Islet of Langerhans (tissue), 1 donor: ENCODE measurements around the gene CSNK1A1.
A peak's percentile ranks its signal among the peaks of the same experiment; 100 is the strongest.
"Not testable (repeated sequence)": the region's sequence is repeated elsewhere in the genome, so short reads cannot be mapped to it uniquely, and the experiment has no call there.

ENCODE experiments used
- FAIRE-seq: peaks from one replicate; lab custom pipeline; 2011; peaks lifted over from hg19 to GRCh38; lab: Jason Lieb, UNC

CSNK1A1 gene

DNA sequence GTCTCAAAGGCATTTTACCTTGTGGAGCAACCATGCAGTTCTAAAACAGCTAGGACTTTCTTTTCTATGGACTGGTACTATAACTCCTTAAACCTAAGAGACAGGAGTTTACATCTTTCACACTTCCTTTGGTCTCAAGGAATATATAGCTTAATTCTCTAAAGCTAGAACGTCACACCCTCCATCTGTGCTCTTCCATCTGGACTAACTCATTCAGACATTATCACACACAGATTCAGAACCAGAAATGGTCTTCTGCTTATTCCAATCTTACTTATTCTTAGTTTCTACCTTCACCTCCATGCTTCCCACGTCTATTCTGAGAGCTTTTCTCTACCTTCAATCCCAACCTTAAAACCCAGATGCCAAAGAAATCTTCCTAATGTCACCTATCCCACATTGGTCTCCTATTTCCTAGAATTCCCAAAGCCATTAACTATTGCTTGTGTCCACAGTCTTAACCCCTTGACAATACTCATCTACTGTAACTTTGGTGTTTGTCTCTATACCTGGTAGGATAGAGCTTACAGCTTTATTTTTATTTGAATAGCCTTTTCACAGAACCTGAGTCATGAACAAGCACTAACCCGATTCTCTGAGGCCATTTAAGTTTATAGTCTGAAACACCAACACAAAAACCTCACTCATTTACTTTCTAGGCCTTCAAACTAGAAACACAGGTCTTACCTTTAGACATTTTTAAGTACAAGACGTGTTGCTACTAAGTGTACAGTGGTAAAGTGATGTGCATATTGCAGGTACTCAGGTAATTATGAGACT lies 22.8 kb downstream of the CSNK1A1 start:
- FAIRE-seq, result no peak

DNA sequence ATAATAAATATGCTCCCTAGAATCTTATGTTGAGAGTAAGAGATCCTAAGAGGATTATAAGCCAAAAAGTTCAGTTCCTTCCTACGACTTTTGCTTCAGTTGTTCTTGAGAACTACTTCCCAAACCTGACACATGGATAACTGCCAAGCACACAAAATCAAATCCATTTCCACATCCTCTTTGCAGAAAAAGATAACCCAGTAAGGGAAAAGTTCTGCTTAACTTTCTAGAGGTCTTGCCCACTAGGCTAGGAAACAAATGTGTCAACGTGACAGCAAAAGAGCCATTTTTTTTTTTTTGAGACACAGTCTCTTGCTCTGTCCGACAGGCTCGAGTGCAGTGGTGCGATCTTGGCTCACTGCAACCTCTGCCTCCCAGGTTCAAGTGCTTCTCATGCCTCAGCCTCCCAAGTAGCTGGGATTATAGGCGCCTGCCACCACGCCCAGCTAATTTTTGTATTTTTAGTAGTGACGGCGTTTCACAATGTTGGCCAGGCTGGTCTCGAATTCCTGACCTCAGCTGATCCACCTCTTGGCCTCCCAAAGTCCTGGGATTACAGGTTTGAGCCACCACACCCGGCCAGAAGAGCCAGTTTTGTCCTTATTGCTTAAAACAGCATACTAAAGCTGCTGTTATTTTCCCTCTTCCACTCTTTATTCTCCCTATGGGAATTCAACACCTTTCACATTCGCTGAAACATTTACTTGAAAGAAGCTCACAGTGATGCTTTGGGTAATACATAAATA lies 24.2 kb downstream of the CSNK1A1 start:
- FAIRE-seq, result no peak

DNA sequence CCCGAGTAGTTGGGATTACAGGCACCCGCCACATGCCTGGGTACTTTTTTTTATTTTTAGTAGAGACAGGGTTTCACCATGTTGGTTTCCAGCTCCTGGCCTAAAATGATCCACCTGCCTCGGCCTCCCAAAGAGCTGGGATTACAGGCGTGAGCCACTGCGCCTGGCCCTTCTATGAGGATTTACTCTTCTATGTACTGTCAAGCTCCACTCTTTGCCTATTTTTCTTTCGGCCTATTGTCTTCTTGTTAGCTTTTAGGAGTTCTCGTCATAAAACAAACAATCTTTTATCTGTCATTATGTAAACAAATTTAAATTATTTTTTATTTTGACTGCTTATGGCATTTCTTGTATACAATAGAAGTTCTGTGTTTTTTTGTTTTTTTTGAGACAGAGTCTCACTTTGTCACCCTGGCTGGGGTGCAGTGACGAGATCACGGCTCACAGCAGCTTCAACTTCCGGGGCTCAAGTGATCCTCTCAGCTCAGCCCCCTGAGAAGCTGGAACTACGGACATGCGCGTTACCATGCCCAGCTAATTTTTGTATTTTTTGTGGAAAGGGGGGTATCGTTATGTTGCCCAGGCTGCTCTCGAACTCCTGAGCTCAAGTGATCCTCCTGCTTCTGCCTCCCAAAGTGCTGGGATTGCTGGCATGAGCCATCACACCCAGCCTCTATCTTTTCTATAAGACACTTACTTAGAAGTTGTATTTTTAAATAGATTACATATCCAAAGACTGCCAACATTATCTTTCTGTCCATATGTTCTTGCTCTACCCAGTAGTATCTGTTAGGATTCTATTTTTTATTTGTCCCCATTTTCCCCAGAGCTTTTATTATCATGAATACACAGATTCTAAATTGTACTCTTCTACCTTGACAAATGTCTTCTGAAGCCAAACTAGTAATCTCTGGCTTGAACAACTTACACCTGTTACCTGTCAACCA lies 29.2 kb downstream of the CSNK1A1 start:
- FAIRE-seq, result peak; percentile 45

DNA sequence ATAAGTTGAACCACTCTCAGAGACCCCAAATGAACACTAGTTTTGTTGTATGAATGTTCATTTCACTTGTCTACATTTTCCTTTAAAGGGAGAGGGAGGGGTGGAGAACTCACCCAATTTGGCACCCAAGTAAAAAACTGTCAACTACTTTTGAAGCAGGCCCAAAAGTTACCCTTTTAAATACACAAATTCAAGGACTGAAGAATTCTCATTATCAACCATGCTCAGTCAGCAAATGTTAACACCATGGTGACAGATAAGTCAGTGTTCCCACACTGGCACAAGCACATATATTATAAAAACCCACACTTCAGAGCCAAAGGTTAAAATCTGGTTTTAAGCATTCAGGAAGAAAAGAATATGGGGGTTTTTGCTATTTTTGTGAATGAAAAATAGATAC lies 31.6 kb downstream of the CSNK1A1 start:
- FAIRE-seq, result no peak

DNA sequence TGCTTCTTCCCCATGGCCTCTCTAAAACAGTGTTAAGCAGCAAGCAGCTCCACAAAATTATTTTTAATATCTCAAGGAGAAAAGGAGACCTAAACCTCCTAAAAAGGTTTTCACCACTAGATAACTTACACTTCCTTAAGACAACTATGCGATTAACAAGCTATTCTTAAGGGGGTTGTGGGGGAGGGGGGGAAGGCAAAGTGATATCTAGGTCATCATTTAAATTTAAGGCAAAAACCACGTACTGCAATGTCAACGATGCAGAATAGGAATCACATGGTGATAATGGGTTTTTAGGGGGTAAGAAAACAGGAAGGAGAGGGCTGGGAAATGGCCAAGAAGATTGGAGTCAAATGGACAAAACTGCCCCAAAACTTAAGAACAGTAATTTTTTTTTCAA lies 32.6 kb downstream of the CSNK1A1 start:
- no peak for FAIRE-seq

DNA sequence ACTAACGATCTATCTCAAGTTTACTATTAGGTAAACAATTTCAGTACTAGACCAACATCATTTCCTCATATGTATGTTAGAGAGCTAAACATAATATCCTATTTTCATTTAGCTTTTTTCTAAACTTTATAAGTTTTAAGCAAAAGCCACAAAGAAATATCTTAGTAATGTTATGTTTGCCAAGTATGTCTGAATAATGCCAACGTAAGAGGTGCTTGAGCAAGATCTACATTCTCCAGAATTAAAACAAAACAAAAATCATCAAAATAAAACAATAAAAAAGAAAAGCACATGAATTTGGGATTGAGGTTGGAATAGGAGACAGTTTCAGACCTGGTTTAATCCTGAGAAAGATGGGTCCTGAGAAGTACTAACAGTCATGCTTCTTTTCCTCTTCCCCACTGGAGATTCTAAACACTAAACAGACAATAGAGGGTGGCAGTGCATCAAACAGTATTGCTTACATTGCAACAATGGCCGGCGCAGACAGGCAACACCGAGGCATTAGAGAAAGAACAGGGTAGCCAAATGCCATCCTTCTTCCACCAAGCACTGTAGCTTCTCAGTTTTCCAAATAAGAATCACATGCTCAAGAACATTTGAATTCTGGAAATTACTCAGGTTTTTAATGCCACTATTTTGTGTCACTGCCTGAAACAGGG lies 33.6 kb downstream of the CSNK1A1 start:
- no peak for FAIRE-seq

DNA sequence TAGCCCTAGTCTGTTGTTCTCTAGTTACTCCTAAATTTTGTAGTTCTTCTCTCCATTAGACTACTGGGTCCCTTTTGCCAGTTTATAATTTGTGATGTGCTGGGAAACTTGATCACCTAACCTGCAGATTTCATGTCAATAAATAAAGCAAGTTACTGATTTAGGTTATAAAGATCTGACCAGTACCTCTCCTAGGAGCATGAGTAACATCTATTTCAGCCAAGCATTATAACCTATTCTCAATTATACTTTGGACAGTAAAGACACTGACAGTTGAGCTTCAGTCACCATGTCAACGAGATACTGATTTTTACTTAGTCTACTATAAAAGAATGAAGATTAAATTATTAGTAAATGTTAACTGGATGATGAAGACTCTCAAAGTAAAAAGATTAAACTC lies 36.7 kb downstream of the CSNK1A1 start:
- no peak for FAIRE-seq

DNA sequence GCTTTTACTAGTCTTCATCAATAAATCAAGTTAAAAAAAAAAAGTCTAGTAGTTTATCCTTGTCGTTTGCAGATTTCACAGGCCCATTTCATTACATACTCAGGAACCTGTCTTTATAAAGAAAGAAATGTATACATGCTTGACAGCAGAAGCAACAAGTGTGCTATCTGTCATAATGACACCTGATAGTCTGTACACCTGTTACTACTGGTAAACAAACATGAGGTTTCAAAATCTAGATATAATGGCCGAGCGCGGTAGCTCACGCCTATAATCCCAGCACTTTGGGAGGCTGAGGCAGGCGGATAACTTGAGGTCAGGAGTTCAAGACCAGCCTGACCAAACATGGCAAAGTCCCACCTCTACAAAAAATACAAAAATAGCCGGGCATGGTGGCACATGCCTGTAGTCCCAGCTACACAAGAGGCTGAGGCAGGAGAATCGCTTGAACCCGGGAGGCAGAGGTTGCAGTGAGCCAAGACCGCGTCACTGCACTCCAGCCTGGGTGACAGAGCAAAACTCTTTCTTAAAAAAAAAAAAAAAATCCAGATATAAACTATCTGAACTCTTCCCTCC lies 37.8 kb downstream of the CSNK1A1 start:
- FAIRE-seq, result not testable (repeated sequence)

DNA sequence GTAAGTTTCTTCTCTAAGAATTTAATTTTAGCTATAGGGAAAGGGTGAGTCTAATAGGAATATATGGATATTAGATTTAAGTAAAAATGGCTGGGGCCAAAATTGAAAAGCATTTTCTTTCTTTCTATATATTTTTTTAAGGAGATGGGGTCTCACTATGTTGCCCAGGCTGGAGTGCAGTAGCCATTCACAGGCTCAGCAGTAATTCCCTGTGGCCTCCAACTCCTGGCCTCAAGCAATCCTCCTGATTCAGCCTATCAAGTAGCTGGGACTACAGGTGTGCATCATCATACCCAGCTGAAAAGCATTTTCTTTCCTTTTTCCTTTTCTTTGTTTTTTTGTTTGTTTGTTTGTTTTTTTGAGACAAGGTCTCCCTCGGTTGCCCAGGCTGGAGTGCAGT lies 41.1 kb downstream of the CSNK1A1 start:
- FAIRE-seq, result no peak

DNA sequence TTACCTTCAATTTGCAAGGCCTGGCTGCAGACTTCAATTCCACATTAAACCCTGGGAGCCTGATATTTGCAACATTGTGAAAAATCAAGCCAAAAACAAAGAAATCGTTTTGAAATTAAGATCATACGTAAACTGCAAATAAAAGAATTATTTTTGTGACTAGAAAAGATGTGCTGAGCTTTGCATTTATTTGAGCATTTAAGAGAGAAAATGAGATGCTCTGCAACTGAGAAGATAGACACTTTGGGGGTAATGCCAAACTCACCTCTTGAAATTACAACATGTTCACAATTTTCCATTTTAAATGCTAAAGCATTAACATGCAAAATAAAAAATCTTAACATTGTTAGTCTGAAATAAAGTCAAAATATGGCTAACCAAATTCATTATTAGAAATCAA lies 46.6 kb downstream of the CSNK1A1 start:
- FAIRE-seq, result no peak

DNA sequence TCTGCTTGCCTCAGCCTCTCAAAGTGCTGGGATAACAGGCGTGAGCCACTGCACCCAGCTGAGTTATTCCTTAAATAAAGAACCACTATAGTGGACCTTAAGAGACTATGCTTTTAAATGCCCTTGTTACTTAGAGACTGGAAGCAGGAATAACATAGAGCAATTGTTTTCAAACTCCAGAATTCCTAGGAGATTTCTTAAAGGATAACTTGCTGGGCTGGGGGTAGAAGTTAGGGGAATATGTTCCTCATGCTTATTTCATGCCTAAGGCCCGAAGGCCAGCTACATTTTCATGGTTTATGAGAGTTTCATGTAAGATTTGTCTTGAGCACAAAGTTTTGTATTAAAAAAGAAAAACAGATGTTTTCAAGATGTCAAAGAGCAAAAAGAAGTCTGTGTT lies 48.2 kb downstream of the CSNK1A1 start:
- no peak for FAIRE-seq

DNA sequence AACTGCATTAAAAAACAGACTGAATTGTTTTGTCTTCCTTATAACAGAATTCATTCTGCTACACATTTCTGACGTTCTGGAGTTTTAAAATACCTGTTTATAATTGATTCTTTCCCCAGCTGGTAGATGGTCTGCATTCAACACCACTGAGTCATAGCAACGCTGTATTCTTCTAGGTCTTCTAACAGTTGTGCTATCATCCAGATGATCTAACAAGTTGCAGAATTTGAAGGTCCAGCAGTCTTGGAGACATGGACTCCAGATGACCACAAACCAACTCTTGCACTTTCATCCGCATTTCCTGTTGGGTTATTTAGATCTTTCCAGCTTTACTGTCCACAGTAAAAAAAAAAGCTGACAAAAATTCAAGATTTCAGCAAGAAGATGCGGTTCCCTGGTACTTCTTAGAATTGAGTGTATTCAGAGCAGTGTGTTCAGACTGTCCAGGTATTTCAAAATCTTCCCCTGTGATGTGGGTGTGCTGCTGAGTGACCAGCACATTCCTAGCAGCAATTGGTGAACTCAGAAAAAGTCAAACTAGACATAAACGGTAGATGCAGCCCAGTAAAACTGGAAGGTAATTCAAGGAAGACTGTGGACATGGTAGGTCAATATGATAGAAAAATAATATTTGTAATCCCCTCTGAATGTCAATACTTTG lies 50.2 kb downstream of the CSNK1A1 start:
- no peak for FAIRE-seq

DNA sequence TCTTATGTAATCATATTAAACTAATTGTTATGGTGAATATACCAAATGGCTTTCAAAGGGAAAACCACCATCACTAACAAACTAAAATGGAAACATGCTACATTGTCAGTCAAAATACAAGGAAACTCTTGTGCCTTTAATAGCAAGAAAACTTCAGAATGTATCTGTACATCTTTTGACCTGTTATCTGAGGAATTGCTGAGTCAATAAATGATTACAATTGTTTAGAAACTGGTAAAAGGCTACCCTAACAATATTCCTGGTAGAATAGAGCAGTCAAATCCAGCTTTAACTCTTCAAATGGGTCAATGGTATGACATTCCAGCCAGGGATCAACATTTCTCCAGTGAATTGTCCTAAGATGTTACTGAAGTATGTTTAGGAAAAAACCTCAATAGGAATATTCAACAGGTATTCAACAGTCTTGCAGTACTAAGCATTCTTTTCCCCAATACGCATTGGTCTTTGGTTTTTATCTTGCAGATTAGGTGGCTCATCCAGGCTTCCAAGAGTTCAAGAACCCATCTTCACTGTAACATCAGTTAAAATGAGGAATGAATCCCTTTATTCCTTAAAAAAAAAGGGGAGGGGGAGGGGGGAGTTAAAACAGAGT lies 52.4 kb downstream of the CSNK1A1 start:
- no peak for FAIRE-seq

DNA sequence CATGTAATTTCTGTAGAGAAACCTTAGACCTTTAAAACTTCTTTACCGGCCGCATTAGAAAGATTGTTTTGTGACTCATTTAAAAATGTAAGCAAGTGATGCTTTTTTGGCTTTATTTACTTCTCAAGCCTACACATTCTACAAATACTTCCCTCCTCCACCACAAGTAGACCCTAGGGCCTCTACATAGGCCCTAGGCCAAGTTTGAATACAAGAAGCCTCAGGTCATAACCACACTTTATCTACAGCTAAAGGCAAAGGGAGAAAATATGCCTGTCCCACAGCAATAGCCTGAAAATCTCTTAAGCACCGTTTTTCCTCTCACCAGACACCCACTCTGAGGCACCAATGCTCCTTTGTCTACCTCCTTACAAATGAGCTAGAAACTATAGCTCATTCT lies 53.9 kb downstream of the CSNK1A1 start:
- no peak for FAIRE-seq

DNA sequence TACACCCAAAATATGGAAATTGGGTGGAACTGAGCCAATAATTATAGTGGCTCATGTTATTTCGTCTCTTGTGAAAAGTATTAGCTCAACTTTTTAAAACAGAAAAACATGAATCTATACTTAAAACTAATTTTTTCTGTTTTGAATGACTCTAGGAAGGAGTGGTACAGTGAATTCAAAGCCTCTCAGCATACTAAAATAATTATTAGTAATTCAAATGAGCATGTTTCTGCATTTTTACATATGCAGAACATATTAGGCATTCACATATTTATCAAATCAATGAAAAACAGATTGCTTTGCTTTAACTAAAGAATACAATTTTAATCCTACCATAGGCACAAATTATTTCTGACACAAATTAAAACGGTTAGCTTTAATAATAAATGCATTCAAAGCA lies 54.3 kb downstream of the CSNK1A1 start:
- no peak for FAIRE-seq

DNA sequence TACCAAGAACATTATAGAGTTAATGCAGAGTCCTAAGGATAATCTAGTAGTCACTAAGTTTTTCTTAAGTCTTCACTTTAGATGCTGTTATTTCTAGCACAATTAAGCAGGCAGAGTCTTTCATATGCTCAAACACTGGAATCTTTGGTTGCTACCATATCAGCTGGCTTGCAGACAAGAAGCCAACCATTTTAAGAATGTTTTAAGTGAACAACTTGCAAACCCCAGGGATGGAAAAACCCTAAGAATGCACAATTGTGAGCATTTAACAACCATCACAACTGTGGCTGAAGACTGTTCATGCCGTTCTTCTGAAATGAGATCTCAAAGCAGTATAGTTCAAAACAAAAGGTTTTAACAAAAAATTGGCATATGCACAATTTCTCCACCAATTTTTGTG lies 55.1 kb downstream of the CSNK1A1 start:
- FAIRE-seq, result no peak

DNA sequence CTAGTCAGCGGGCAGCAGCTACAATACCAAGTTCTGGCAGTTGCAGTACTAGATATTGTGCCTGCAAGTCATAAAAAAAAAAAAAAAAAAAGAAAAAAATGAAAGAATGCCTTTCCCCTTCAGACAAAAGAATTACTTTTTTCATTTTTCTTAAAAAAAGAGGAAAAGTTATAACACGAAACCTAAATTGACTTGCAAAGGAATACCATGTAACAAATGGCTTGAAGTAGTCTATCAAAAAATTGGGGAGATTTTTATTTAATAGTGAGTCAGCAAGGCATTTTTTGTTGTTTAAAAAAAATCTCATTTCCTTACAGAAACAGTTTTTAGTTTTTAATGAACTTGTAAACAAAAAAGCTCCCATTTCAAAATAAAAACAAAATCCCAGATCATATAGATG lies 55.6 kb downstream of the CSNK1A1 start:
- FAIRE-seq, result no peak

DNA sequence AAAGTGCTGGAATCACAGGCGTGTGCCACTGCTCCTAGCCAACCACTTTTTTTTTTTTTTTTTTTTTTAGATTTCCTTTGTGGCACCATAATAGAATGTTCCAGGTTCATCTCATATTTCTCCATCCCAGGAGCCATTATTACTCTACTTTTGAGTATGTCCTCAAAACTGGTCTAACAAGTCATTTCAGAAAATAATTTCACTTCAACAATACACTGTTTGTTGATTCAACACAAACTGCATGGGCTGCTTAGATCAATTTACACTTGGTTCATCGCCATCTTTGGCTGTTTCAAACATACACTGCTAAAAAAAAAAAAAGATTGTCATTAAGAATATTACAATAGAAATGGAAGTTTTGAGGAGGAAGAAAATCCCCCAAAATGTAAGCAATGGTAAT lies 57.9 kb downstream of the CSNK1A1 start:
- no peak for FAIRE-seq

DNA sequence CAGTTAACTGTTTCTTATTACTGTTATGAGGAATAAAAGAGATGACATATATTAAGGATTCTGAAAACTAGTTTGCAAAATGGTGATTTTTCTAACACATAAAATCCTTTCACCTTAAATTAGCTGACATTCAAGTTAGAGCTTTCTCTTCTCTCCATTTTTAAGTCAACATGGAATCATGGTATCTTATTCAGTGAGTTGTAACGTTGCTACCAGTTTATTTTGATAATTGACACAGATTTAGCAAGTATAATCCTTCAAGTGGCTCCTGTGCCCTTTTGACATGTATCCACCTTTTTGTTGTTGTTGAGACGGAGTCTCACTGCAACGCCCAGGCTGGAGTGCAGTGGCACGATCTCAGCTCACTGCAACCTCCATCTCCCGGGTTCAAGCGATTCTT lies 58.5 kb downstream of the CSNK1A1 start:
- no peak for FAIRE-seq

DNA sequence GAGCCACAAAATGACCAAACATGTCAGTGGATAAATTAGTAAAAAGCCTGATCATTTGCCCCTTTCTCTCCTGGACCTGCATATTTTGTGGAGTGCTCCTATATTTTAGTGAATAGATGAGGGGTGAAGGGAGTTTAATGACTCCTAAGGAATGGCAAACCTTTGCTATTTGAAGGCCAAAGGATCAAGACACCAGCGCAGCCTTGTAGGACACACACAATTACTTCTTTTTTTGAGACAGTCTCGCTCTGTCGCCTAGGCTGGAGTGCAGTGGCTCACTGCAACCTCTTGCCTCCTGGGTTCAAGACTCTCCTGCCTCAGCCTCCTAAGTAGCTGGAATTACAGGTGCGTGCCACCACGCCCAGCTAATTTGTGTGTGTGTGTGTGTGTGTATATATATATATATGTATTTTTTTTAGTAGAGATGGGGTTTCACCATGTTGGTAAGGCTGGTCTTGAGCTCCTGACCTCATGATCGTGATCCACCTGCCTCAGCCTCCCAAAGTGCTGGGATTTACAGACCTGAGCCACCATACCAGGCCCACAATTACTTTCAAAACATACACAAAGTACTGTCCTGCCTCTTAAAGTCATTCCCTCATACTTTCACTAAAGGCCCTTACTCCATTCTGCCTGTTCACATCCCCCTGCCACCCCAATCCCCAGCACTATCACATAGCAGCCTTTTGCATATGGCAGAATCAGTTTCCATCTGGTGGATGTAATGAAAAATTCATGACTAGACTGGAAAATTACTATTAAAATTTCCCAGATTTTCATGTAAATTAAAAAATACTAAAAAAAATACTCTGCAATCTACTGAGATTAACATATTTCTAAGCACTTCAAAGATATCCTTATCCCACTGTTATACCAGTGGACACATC lies 60.4 kb downstream of the CSNK1A1 start:
- no peak for FAIRE-seq
